GM12878 (cell line): ENCODE results near the gene MTMR10. TPM values are rescaled to one million over a fixed set of nuclear protein-coding genes. Genes with fewer than 3 reads are reported as not detected.

Source experiments
- CEBPZ ChIP-seq: fragments of 150-350 bp; IDR thresholded peaks from 2 replicates; pipeline ENCODE4 v1.6.1; 2016; ENCODE audit warnings: low read depth, low read length
- E2F8 ChIP-seq: fragments of 450-650 bp; IDR thresholded peaks from 2 replicates; pipeline ENCODE4 v1.6.1; 2018; ENCODE audit warnings: mild to moderate bottlenecking, low read depth, moderate library complexity; ENCODE audit not compliant: partially characterized antibody
- GATAD2B ChIP-seq: fragments of 450-650 bp; conservative IDR thresholded peaks from 2 replicates; pipeline ENCODE4 v1.6.1; 2017; ENCODE audit warnings: low read depth, mild to moderate bottlenecking, moderate library complexity
- IRF5 ChIP-seq: fragments of 450-650 bp; IDR thresholded peaks from 2 replicates; pipeline ENCODE4 v1.6.1; 2017; ENCODE audit warnings: borderline replicate concordance
- PKNOX1 ChIP-seq: fragments of 450-650 bp; IDR thresholded peaks from 2 replicates; pipeline ENCODE4 v1.6.1; 2016; ENCODE audit warnings: mild to moderate bottlenecking
- SIN3A ChIP-seq: IDR thresholded peaks from 2 replicates; pipeline ENCODE4 v1.6.1; 2012; ENCODE audit warnings: low read depth, low read length, improper control_type of control experiment
- SIX5 ChIP-seq: IDR thresholded peaks from 2 replicates; pipeline ENCODE4 v1.6.1; 2011; ENCODE audit warnings: mild to moderate bottlenecking, low read depth, low read length, moderate library complexity; ENCODE audit not compliant: severe bottlenecking
- SPI1 ChIP-seq: IDR thresholded peaks from 2 replicates; pipeline ENCODE4 v1.6.1; 2011; ENCODE audit warnings: low read depth, mild to moderate bottlenecking, low read length, moderate library complexity, borderline replicate concordance; ENCODE audit not compliant: insufficient read depth
- SREBF2 ChIP-seq: IDR thresholded peaks from 2 replicates; pipeline ENCODE4 v1.6.1; 2012; ENCODE audit warnings: mild to moderate bottlenecking, low read length
- SUZ12 ChIP-seq: fragments of 200-600 bp; sonication (generic); IDR thresholded peaks from one replicate; pipeline ENCODE4 v1.6.1; 2018; ENCODE audit warnings: antibody characterized with exemption, mild to moderate bottlenecking; ENCODE audit not compliant: unreplicated experiment
- WRNIP1 ChIP-seq: IDR thresholded peaks from 2 replicates; pipeline ENCODE4 v1.6.1; 2011; ENCODE audit warnings: low read depth, low read length, improper control_type of control experiment, borderline replicate concordance
- ZBTB33 ChIP-seq: fragments of 450-650 bp; IDR thresholded peaks from 2 replicates; pipeline ENCODE4 v1.6.1; 2017; ENCODE audit warnings: mild to moderate bottlenecking
- ZBTB40 ChIP-seq: fragments of 450-650 bp; IDR thresholded peaks from 2 replicates; pipeline ENCODE4 v1.6.1; 2016; ENCODE audit warnings: mild to moderate bottlenecking, moderate library complexity, borderline replicate concordance
- polyA plus RNA-seq, 11 experiments: library from polyadenylated mRNA; depleted of rRNA in 4 of 11; unstranded in 6 of 11; stranded (reverse) in 5 of 11; fragments of >200 nt; fragmentation: Nextera tagmentation in 4 of 11; fragmentation: Illumina TruSeq in 1 of 11; extraction: Ambion mirVana in 4 of 11; extraction: Trizol in 1 of 11; gene quantifications; 1 replicate in 1 of 11; 2 replicates in 10 of 11; pipeline versions ENCODE4 v1.2.1 to v1.2.3, GENCODE V29; 2011 to 2016; ENCODE audit warnings: inconsistent platforms in 2 of 11, missing spikeins in 2 of 11, low read depth in 1 of 11
- total RNA-seq, 4 experiments: library from RNA; depleted of rRNA in 3 of 4; stranded (reverse); fragments of >200 nt in 3 of 4; fragmentation: Illumina TruSeq in 1 of 4; extraction: Trizol in 1 of 4; gene quantifications; 2 replicates each; pipeline versions ENCODE4 v1.2.1 to v1.2.3, GENCODE V29; 2013 to 2021

Gene MTMR10
- total and polyA plus RNA-seq, 10 of the 15 experiments (the other 5 are each of a cell fraction or from before 2014, with no cell fraction given) = 1.9 to 13.6 (median 8.9) TPM

- TF ChIP-seq SUZ12 = no peak
- TF ChIP-seq SPI1 = no peak
- TF ChIP-seq PKNOX1 = peak; percentile 52
- TF ChIP-seq ZBTB33 = no peak
- TF ChIP-seq E2F8 = no peak
- no peak for TF ChIP-seq SREBF2
- TF ChIP-seq WRNIP1 = no peak
- no peak for TF ChIP-seq IRF5
- peak; percentile 72 for TF ChIP-seq CEBPZ
- peak; percentile 92 for TF ChIP-seq SIN3A
- TF ChIP-seq ZBTB40 = peak; percentile 38; the same call in 1 of the 2 replicates
- TF ChIP-seq SIX5 = peak; percentile 31
- TF ChIP-seq GATAD2B = peak; percentile 94
Measured at GRCh38 chr15:30903497-30904187, 87.8 kb downstream of the MTMR10 start, which contains the start of gene FAN1 (continued).
